Neural cell (in vitro differentiated cells): ENCODE results near the gene FOXL1. TPM values are rescaled to one million over a fixed set of nuclear protein-coding genes. Genes with fewer than 3 reads are reported as not detected.

Experiments
- H2AFZ ChIP-seq: fragments of 200-600, 300-800 bp; sonication (generic), shearing (Covaris generic); 2 replicates; pipeline ENCODE4 v1.6.0; 2014; ENCODE audit warnings: low read depth, mild to moderate bottlenecking, antibody characterized with exemption, low read length, moderate library complexity
- H3F3A ChIP-seq: fragments of 200-600 bp; shearing (Covaris generic); 2 replicates; pipeline ENCODE4 v1.6.1; 2016; ENCODE audit warnings: mild to moderate bottlenecking, moderate library complexity, mixed read lengths, antibody characterized with exemption, low read length; ENCODE audit not compliant: insufficient read depth, poor library complexity, severe bottlenecking
- H3K27ac ChIP-seq: fragments of 200-600, 300-800 bp; sonication (generic), shearing (Covaris generic); 2 replicates; pipeline ENCODE4 v1.5.1; 2014; ENCODE audit warnings: mild to moderate bottlenecking, low read length, moderate library complexity
- H3K27me3 ChIP-seq: fragments of 300-800, 200-600 bp; sonication (generic), shearing (Covaris generic); 2 replicates; pipeline ENCODE4 v1.6.0; 2014; ENCODE audit warnings: mild to moderate bottlenecking, low read depth, low read length, moderate library complexity; ENCODE audit not compliant: insufficient read depth
- H3K36me3 ChIP-seq: fragments of 300-800, 200-600 bp; sonication (generic), shearing (Covaris generic); 2 replicates; pipeline ENCODE4 v1.5.1; 2014; ENCODE audit warnings: mild to moderate bottlenecking, antibody characterized with exemption, low read length, moderate library complexity; ENCODE audit not compliant: insufficient read depth
- H3K4me2 ChIP-seq: fragments of 300-800, 200-600 bp; sonication (generic), shearing (Covaris generic); 2 replicates; pipeline ENCODE4 v1.6.0; 2014; ENCODE audit warnings: mild to moderate bottlenecking, low read length
- H3K4me3 ChIP-seq: fragments of 300-800, 200-600 bp; sonication (generic), shearing (Covaris generic); 2 replicates; pipeline ENCODE4 v1.5.1; 2014; ENCODE audit warnings: mild to moderate bottlenecking, low read length, moderate library complexity
- H3K79me2 ChIP-seq: fragments of 200-600 bp; shearing (Covaris generic); replicated peaks from 2 replicates; pipeline ENCODE4 v1.6.0; 2014; ENCODE audit warnings: mild to moderate bottlenecking, low read length, moderate library complexity; ENCODE audit not compliant: insufficient read depth
- H3K9ac ChIP-seq: fragments of 300-800, 200-600 bp; sonication (generic), shearing (Covaris generic); 2 replicates; pipeline ENCODE4 v1.6.1; 2016; ENCODE audit warnings: mild to moderate bottlenecking, low read length, mixed read lengths
- H3K9me2 ChIP-seq: fragments of 200-600 bp; shearing (Covaris generic); 2 replicates; pipeline ENCODE4 v1.6.1; 2016; ENCODE audit warnings: mild to moderate bottlenecking, low read length, mixed read lengths; ENCODE audit not compliant: insufficient read depth
- H3K9me3 ChIP-seq: fragments of 200-600, 300-800 bp; sonication (generic), shearing (Covaris generic); 2 replicates; pipeline ENCODE4 v1.6.1; 2016; ENCODE audit warnings: mild to moderate bottlenecking, mixed run types, low read length, moderate library complexity, mixed read lengths
- H4K20me1 ChIP-seq: fragments of 200-600 bp; shearing (Covaris generic); 2 replicates; pipeline ENCODE4 v1.6.1; 2016; ENCODE audit warnings: mild to moderate bottlenecking, mixed run types; ENCODE audit not compliant: insufficient read depth
- EZH2 ChIP-seq: fragments of 200-600, 300-800 bp; shearing (Covaris generic), sonication (generic); IDR thresholded peaks from 2 replicates; pipeline ENCODE4 v1.6.1; 2014; ENCODE audit warnings: antibody characterized with exemption, low read length, borderline replicate concordance, mild to moderate bottlenecking; ENCODE audit not compliant: insufficient read depth, poor library complexity, severe bottlenecking
- MXI1 ChIP-seq: fragments of 450-650 bp; conservative IDR thresholded peaks from 2 replicates; pipeline ENCODE4 v1.6.1; 2014; ENCODE audit warnings: antibody characterized with exemption, mild to moderate bottlenecking; ENCODE audit not compliant: poor library complexity, severe bottlenecking
- POLR2AphosphoS5 ChIP-seq: IDR thresholded peaks from 2 replicates; pipeline ENCODE4 v1.6.1; 2012
- RAD21 ChIP-seq: fragments of 450-650 bp; conservative IDR thresholded peaks from 2 replicates; pipeline ENCODE4 v1.6.1; 2014; ENCODE audit warnings: antibody characterized with exemption, mild to moderate bottlenecking, moderate library complexity
- SMC3 ChIP-seq: fragments of 450-650 bp; conservative IDR thresholded peaks from 2 replicates; pipeline ENCODE4 v1.6.1; 2014; ENCODE audit warnings: antibody characterized with exemption, mild to moderate bottlenecking, moderate library complexity; ENCODE audit not compliant: poor library complexity
- TAF1 ChIP-seq: IDR thresholded peaks from 2 replicates; pipeline ENCODE4 v1.6.1; 2012; ENCODE audit warnings: low read depth
- polyA plus RNA-seq: library from polyadenylated mRNA; depleted of rRNA; stranded (reverse); fragments of >200 nt; gene quantifications from 2 replicates; pipeline ENCODE4 v1.2.3, GENCODE V29; 2014
- TF ChIP-seq, protein P1 (sequence below): IDR thresholded peaks from 2 replicates; pipeline ENCODE4 v1.6.1; 2012; ENCODE audit warnings: borderline replicate concordance
- TF ChIP-seq, protein P2 (sequence below): fragments of 450-650 bp; IDR thresholded peaks from 2 replicates; pipeline ENCODE4 v1.5.1; 2014; ENCODE audit warnings: antibody characterized with exemption, mild to moderate bottlenecking, moderate library complexity; ENCODE audit not compliant: poor library complexity, severe bottlenecking

FOXL1 gene
- polyA plus RNA-seq, 1 donor from 2014 or later = 0.07 TPM

DNA sequence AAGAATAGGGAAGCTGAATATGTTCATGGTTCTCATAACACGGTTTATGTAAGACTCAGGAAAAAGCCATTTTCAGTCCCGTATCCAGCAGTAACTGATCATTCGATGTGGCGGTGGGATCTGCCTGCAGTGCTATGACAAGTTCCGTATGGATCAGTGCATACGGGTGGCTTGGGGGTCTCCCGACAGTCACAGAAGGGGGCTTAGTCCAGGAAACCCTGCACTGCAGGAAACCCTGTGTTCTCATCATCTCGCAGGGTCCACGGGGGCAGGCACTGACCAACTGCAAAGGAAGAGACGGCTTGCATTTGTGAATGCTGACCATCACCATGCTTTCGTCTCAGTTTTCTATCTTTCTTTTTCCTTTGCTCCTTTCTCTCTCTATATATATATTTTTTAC lies 31.1 kb upstream of the FOXL1 start:
- no peak for TF ChIP-seq MXI1
- TF ChIP-seq, protein P1, sequence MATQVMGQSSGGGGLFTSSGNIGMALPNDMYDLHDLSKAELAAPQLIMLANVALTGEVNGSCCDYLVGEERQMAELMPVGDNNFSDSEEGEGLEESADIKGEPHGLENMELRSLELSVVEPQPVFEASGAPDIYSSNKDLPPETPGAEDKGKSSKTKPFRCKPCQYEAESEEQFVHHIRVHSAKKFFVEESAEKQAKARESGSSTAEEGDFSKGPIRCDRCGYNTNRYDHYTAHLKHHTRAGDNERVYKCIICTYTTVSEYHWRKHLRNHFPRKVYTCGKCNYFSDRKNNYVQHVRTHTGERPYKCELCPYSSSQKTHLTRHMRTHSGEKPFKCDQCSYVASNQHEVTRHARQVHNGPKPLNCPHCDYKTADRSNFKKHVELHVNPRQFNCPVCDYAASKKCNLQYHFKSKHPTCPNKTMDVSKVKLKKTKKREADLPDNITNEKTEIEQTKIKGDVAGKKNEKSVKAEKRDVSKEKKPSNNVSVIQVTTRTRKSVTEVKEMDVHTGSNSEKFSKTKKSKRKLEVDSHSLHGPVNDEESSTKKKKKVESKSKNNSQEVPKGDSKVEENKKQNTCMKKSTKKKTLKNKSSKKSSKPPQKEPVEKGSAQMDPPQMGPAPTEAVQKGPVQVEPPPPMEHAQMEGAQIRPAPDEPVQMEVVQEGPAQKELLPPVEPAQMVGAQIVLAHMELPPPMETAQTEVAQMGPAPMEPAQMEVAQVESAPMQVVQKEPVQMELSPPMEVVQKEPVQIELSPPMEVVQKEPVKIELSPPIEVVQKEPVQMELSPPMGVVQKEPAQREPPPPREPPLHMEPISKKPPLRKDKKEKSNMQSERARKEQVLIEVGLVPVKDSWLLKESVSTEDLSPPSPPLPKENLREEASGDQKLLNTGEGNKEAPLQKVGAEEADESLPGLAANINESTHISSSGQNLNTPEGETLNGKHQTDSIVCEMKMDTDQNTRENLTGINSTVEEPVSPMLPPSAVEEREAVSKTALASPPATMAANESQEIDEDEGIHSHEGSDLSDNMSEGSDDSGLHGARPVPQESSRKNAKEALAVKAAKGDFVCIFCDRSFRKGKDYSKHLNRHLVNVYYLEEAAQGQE = no peak
- no peak for TF ChIP-seq EZH2
- no peak for TF ChIP-seq POLR2AphosphoS5
- no peaks in the 10 kb centered on the region for H3F3A ChIP-seq
- no peaks in the 10 kb centered on the region for H4K20me1 ChIP-seq
- H3K36me3 ChIP-seq = peaks cover 4% of the 10 kb centered on the region
- no peak overlapping the region for H3K4me2 ChIP-seq
- H3K27ac ChIP-seq = no peak overlapping the region
- H3K79me2 ChIP-seq = no peaks in the 10 kb centered on the region
- H3K4me3 ChIP-seq = no peak overlapping the region
- no peak overlapping the region for H3K9ac ChIP-seq
- no peaks in the 10 kb centered on the region for H3K9me2 ChIP-seq
- no peaks in the 10 kb centered on the region for H3K9me3 ChIP-seq
- H2AFZ ChIP-seq = no peak overlapping the region
- H3K27me3 ChIP-seq = no peaks in the 10 kb centered on the region

DNA sequence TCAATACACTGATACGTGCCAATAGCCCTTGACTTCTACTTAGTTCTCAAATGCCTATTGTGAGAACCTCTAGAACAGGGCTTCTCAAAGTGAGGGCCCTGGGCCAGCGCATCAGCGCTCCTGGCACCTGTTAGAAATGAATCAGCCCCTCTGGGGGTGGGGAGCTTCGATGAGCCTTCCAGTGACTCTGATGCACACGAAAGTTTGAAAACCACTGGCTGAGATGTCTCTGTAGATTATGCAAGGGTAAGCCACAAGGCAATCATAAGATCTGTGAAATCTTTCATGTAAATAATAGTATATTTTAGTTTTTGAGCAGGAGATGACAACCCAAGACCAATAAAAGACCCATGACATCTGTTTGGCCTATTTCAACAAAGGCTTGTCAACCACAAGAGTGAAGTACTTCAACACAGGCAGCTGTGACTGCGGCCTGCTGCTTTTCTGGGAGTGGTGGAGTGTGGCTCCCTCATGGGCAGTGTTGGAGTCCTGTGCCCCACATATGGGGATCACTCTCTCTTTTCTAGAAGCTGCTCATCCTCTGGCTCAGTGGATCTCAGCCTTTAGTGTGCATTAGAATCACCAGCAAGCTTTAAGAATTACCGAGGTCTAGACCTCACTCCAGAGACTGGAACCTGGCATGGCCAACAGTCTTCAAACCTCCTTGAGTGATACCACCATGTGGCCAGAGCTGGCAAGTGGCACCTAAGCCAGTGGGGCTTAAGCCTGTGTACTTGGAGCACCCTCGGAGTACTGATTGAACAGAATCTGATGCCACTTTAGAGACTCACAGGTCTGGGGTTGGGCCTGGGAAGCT lies 29.1 kb upstream of the FOXL1 start:
- no peak overlapping the region for H3K27ac ChIP-seq
- no peaks in the 10 kb centered on the region for H3K9me3 ChIP-seq
- H3K27me3 ChIP-seq = no peaks in the 10 kb centered on the region
- no peaks in the 10 kb centered on the region for H3K9me2 ChIP-seq
- peaks cover 4% of the 10 kb centered on the region for H3K79me2 ChIP-seq
- no peak overlapping the region for H2AFZ ChIP-seq
- H3K9ac ChIP-seq = no peak overlapping the region
- no peaks in the 10 kb centered on the region for H4K20me1 ChIP-seq
- H3K4me2 ChIP-seq = no peak overlapping the region
- TF ChIP-seq TAF1 = no peak
- TF ChIP-seq, protein P2, sequence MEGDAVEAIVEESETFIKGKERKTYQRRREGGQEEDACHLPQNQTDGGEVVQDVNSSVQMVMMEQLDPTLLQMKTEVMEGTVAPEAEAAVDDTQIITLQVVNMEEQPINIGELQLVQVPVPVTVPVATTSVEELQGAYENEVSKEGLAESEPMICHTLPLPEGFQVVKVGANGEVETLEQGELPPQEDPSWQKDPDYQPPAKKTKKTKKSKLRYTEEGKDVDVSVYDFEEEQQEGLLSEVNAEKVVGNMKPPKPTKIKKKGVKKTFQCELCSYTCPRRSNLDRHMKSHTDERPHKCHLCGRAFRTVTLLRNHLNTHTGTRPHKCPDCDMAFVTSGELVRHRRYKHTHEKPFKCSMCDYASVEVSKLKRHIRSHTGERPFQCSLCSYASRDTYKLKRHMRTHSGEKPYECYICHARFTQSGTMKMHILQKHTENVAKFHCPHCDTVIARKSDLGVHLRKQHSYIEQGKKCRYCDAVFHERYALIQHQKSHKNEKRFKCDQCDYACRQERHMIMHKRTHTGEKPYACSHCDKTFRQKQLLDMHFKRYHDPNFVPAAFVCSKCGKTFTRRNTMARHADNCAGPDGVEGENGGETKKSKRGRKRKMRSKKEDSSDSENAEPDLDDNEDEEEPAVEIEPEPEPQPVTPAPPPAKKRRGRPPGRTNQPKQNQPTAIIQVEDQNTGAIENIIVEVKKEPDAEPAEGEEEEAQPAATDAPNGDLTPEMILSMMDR = no peak
- H3K4me3 ChIP-seq = no peak overlapping the region
- no peaks in the 10 kb centered on the region for H3F3A ChIP-seq
- H3K36me3 ChIP-seq = peaks cover 4% of the 10 kb centered on the region

GRCh38 chr16:86549893-86550190 lies 28.5 kb upstream of the FOXL1 start:
- H3K9me2 ChIP-seq = no peaks in the 10 kb centered on the region
- no peaks in the 10 kb centered on the region for H4K20me1 ChIP-seq
- no peak overlapping the region for H3K4me3 ChIP-seq
- no peaks in the 10 kb centered on the region for H3K9me3 ChIP-seq
- H3K27ac ChIP-seq = no peak overlapping the region
- no peaks in the 10 kb centered on the region for H3F3A ChIP-seq
- H3K27me3 ChIP-seq = no peaks in the 10 kb centered on the region
- no peak overlapping the region for H2AFZ ChIP-seq
- no peak overlapping the region for H3K4me2 ChIP-seq
- H3K79me2 ChIP-seq = peaks cover 9% of the 10 kb centered on the region
- H3K9ac ChIP-seq = no peak overlapping the region
- TF ChIP-seq POLR2AphosphoS5 = no peak
- no peak for TF ChIP-seq RAD21
- no peak for TF ChIP-seq MXI1
- no peak for TF ChIP-seq SMC3
- TF ChIP-seq TAF1 = no peak
- TF ChIP-seq, protein P1 = no peak
- peaks cover 4% of the 10 kb centered on the region for H3K36me3 ChIP-seq
